Measurements from ENCODE around the gene DPEP1.

DPEP1 gene

GRCh38 chr16:89596957-89597649, 16.3 kb upstream of the DPEP1 start:
- no peak for DNase-seq

- no peak for DNase-seq
Observed at GRCh38 chr16:89598199-89598598, 15.2 kb upstream of the DPEP1 start.

- peak; percentile 16 for DNase-seq
Observed at GRCh38 chr16:89599451-89599858, 14.0 kb upstream of the DPEP1 start.

- no peak for DNase-seq
Observed at GRCh38 chr16:89599902-89600301, 13.5 kb upstream of the DPEP1 start.

GRCh38 chr16:89600427-89600826, 13.0 kb upstream of the DPEP1 start:
- DNase-seq, result peak; percentile 6

- peak; percentile 1 for DNase-seq
Observed at GRCh38 chr16:89600956-89601355, 12.5 kb upstream of the DPEP1 start.

- no peak for DNase-seq
Observed at GRCh38 chr16:89601906-89602272, 11.6 kb upstream of the DPEP1 start.

GRCh38 chr16:89602273-89602951, 11.0 kb upstream of the DPEP1 start:
- peak; percentile 75 for DNase-seq

GRCh38 chr16:89602952-89603590, 10.4 kb upstream of the DPEP1 start:
- DNase-seq, result no peak

- DNase-seq, result no peak
Observed at GRCh38 chr16:89604764-89605163, 8.7 kb upstream of the DPEP1 start.

- no peak for DNase-seq
Observed at GRCh38 chr16:89605186-89605970, 8.1 kb upstream of the DPEP1 start.

- DNase-seq, result no peak
Observed at GRCh38 chr16:89606006-89606405, 7.4 kb upstream of the DPEP1 start.

GRCh38 chr16:89607453-89607852, 6.0 kb upstream of the DPEP1 start:
- DNase-seq, result no peak

- DNase-seq, result peak; percentile 23
Observed at GRCh38 chr16:89607937-89608740, 5.3 kb upstream of the DPEP1 start.

GRCh38 chr16:89610108-89610453, 3.4 kb upstream of the DPEP1 start:
- no peak for DNase-seq

- DNase-seq, result peak; percentile 1
Observed at GRCh38 chr16:89612415-89613166, 851 bp upstream of the DPEP1 start.

GRCh38 chr16:89613954-89614459, 565 bp downstream of the DPEP1 start:
- DNase-seq, result peak; percentile 5

GRCh38 chr16:89615176-89615575, 1.7 kb downstream of the DPEP1 start:
- DNase-seq, result no peak

GRCh38 chr16:89615596-89616090, 2.2 kb downstream of the DPEP1 start:
- peak; percentile 32 for DNase-seq

- DNase-seq, result no peak
Observed at GRCh38 chr16:89616623-89617022, 3.2 kb downstream of the DPEP1 start.

GRCh38 chr16:89617036-89617435, 3.6 kb downstream of the DPEP1 start:
- DNase-seq, result no peak
